ENCODE data around the gene CMTM3.
"Not testable (repeated sequence)": the region's sequence is repeated elsewhere in the genome, so short reads cannot be mapped to it uniquely, and the experiment has no call there.

Gene CMTM3

DNA sequence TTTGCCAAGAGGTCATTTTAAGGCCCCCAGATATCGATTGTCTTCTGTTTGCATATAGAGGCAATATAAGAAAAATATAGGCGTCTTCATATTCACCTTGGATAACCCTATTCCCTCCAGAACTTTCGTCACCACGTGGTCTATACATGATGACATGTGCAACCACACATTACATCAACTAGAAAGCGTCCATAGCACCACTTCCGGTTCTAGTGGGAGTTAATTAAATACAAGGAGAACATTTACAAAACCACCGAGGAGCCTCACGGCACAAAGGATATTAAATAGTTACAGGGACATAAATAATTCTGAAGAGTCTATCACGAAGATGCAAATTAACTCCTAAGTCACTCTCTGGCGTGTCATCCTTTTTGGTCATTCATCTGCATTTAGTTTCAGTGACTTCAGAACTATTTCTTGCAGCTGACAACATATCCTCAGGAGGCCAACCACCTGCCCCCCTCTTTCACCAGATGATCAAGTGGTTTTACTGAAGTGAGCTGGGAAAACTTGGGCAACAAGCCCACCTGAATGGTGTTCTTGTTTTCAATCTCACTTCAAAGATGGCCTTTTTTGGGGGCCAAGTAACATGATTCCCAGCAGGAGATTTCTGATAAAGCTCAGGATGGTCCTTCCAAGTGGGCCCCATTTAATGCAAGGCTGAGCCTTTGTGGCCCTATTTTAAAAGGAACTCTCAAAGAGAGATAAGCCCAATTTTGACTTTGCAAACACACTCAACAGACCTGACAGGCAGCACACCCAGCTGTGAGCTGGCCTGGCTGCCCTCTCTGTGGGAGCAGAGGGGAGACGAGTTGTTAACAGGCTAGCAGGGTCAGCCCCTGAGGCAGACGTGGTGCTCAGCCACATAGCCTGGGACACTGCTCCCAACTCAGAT lies 15.3 kb downstream of the CMTM3 start:
- no peak overlapping the region for H3K27ac ChIP-seq

GRCh38 chr16:66620429-66620795 lies 15.9 kb downstream of the CMTM3 start:
- H3K27ac ChIP-seq, result no peak overlapping the region

More for the DNA sequence above, 15.3 kb downstream of the CMTM3 start:
- TF ChIP-seq ZFX (IDR thresholded peaks at IDR 0.05; ENCODE audit: borderline replicate concordance) (no peak), CTCF (IDR thresholded peaks at IDR 0.05) (no peak)

DNA sequence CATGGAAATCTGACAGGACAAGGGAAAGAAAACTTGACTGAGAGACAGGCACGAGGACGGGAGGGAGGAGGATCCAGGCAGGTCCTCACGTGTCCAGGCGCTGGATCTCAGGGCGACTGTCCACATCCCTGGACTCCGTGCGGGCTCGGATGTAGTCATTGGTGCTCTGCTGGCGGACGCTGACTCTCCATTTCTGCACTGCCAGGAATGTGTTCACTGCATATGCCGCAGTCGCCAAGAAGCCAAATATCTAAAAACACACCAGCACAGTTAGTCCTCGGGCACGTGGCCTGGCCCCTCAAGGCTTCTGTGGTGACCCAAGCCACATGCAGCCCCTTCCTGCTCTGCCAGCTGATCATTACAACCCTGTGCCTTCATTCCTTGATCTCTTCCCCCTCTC lies 17.5 kb downstream of the CMTM3 start:
- H3K27ac ChIP-seq, result no peak overlapping the region
- no peak for TF ChIP-seq ZFX (IDR thresholded peaks at IDR 0.05; ENCODE audit: borderline replicate concordance)
- no peak for TF ChIP-seq CTCF (IDR thresholded peaks at IDR 0.05)

More at GRCh38 chr16:66620429-66620795, 15.9 kb downstream of the CMTM3 start:
- no peak for TF ChIP-seq CTCF (IDR thresholded peaks at IDR 0.05)
- no peak for TF ChIP-seq ZFX (IDR thresholded peaks at IDR 0.05; ENCODE audit: borderline replicate concordance)

GRCh38 chr16:66622863-66623262 lies 18.4 kb downstream of the CMTM3 start:
- H3K27ac ChIP-seq, result no peak overlapping the region
- TF ChIP-seq CTCF (IDR thresholded peaks at IDR 0.05) (no peak), ZFX (IDR thresholded peaks at IDR 0.05; ENCODE audit: borderline replicate concordance) (no peak)

GRCh38 chr16:66623755-66624154 lies 19.3 kb downstream of the CMTM3 start:
- TF ChIP-seq ZFX (IDR thresholded peaks at IDR 0.05; ENCODE audit: borderline replicate concordance) (no peak), CTCF (IDR thresholded peaks at IDR 0.05) (no peak)
- H3K27ac ChIP-seq, result no peak overlapping the region

DNA sequence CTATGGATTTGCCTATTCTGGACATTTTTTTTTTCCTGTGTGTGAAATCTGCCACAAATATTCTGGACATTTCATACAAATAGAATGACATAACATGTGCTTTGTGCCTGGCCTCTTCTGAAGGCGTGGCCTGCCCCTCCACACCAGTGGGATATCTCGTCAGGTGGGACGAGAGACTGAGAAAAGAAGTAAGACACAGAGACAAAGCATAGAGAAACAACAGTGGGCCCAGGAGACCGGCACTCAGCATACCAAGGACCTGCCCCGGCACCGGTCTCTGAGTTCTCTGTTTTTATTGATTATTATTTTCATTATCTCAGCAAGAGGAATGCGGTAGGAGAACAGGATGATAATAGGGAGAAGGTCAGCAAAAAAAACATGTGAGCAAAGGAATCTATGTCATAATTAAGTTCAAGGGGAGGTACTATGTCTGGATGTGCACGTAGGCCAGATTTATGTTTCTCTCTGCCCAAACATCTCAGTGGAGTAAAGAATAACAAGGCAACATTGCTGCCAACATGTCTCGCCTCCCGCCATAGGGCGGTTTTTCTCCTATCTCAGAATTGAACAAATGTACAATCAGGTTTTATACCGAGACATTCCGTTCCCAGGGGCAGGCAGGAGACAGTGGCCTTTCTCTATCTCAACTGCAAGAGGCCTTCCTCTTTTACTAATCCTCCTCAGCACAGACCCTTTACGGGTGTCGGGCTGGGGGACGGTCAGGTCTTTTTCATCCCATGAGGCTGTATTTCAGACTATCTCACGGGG lies 23.3 kb downstream of the CMTM3 start:
- not testable (repeated sequence) for H3K27ac ChIP-seq

DNA sequence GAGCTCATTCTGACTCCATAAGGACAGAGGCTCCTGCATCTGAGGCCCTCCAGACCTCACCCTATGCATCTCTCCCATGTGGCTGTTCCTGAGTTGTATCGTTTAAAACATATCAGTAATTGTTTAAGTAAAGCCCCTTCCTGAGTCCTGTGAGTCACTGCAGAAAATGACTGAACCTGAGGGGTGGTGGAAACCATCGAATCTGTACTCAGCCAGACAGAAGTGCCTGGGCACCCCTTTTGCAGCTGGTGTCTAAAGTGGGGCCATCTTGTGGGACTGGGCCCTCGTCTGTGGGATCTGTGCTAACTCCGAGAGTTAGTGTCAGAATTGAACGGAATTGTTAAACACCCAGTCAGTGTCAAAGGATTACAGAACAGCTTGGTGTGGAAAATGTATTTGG lies 25.4 kb downstream of the CMTM3 start:
- no peak overlapping the region for H3K27ac ChIP-seq
- TF ChIP-seq CTCF (IDR thresholded peaks at IDR 0.05) (no peak), ZFX (IDR thresholded peaks at IDR 0.05; ENCODE audit: borderline replicate concordance) (no peak)

DNA sequence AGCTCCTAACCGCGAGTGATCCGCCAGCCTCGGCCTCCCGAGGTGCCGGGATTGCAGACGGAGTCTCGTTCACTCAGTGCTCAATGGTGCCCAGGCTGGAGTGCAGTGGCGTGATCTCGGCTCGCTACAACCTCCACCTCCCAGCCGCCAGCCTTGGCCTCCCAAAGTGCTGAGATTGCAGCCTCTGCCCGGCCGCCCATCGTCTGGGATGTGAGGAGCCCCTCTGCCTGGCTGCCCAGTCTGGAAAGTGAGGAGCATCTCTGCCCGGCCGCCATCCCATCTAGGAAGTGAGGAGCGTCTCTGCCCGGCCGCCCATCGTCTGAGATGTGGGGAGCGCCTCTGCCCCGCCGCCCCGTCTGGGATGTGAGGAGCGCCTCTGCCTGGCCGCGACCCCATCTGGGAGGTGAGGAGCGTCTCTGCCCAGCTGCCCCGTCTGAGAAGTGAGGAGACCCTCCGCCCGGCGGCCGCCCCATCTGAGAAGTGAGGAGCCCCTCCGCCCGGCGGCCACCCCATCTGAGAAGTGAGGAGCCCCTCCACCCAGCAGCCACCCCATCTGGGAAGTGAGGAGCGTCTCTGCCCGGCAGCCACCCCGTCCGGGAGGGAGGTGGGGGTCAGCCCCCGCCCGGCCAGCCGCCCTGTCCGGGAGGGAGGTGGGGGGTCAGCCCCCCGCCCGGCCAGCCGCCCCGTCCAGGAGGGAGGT lies 26.2 kb downstream of the CMTM3 start:
- H3K27ac ChIP-seq, result not testable (repeated sequence)

- H3K27ac ChIP-seq, result not testable (repeated sequence)
These were observed 27.1 kb downstream of the CMTM3 start for GRCh38 chr16:66631558-66631957.
